ENCODE data around the gene FBXW12. TPM values are rescaled to one million over a fixed set of nuclear protein-coding genes. Genes with fewer than 3 reads are reported as not detected.

Gene FBXW12
- total RNA-seq, 1 experiment from 2014 or later = 0.74 TPM

DNA sequence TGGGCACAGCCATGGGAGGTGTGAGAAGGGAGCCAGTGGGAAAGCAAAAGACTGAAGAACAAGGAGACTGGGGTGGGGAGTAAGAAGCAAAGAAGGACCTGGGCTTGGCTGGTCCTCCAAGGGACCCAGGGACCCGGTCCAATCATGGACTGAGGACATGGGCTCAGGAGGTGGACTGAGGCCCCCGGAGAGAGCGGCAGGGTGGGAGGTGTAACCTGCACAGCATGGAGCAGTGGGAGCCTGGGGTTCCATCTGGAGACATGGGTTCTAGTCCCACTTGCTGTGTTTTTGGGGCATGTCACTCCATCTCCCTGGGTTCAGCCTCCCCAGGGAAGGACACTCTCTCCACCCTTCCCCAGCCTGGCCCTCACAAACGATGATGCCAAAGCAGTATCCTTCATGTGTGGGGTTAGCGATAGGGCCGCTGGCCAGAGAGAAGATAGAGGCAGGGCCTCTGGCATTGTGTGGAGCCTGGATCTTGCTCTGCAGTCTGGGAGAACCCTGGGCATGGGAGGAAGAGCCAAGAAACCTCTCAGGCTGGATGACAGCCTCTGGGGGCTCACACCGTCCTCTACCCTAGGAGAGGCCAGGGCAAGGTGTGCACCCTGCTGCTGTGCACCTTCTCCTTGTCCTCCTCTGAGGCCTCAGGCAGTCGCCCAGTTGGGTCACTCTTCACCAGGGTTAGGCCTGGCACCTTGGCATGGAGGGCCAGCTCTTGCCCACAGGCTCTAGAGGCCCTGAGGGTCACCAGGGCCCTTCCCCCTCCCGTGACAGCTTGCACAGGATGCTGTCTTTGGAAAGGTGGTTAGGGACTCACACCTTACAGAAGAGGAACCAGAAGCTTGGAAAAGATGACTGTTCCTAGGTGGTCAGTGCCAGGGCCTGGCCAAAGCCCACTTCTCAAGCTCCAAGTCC lies 26.0 kb downstream of the FBXW12 start:
- no peak overlapping the region for H2AFZ ChIP-seq (ENCODE audit: low read length)
- H3K4me3 Mint-ChIP-seq = no peak overlapping the region
- no peak overlapping the region for H4K8ac ChIP-seq (replicated peaks; ENCODE audit: insufficient read length, low read depth, low read length)
- peaks cover 10% of the 10 kb centered on the region for H3K27me3 Mint-ChIP-seq (ENCODE audit: low read depth)
- no peaks in the 10 kb centered on the region for H3K79me2 ChIP-seq (ENCODE audit: insufficient read depth, low read length)
- H2BK5ac ChIP-seq (ENCODE audit: insufficient read length, low read length) = no peak overlapping the region
- H4K5ac ChIP-seq (ENCODE audit: insufficient read length, low read depth, low read length) = no peak overlapping the region
- no peak overlapping the region for H2BK15ac ChIP-seq (ENCODE audit: low read depth, low read length)
- no peaks in the 10 kb centered on the region for H3K79me1 ChIP-seq (ENCODE audit: insufficient read depth, low read depth, low read length, poor library complexity, severe bottlenecking)
- WGBS (ENCODE audit: extremely low coverage, insufficient read length, low lambda C conversion rate) = no CpG with 5 or more reads among the region's 9 CpGs
- H3K27ac ChIP-seq (ENCODE audit: insufficient read length, low read depth, low read length) = no peak overlapping the region
- no peak overlapping the region for H2AK5ac ChIP-seq (ENCODE audit: insufficient read length, low read length)
- H3K9me3 Mint-ChIP-seq = no peaks in the 10 kb centered on the region
- H2BK20ac ChIP-seq (ENCODE audit: low read depth, low read length, poor library complexity, severe bottlenecking) = no peak overlapping the region
- H3K56ac ChIP-seq (ENCODE audit: insufficient read length, low read depth, low read length) = no peak overlapping the region
- no peak overlapping the region for H3K4me2 ChIP-seq (ENCODE audit: insufficient read depth, insufficient read length, low read length)
- H3K23ac ChIP-seq (ENCODE audit: insufficient read length, low read depth, low read length) = no peak overlapping the region
- TF ChIP-seq, protein P1, sequence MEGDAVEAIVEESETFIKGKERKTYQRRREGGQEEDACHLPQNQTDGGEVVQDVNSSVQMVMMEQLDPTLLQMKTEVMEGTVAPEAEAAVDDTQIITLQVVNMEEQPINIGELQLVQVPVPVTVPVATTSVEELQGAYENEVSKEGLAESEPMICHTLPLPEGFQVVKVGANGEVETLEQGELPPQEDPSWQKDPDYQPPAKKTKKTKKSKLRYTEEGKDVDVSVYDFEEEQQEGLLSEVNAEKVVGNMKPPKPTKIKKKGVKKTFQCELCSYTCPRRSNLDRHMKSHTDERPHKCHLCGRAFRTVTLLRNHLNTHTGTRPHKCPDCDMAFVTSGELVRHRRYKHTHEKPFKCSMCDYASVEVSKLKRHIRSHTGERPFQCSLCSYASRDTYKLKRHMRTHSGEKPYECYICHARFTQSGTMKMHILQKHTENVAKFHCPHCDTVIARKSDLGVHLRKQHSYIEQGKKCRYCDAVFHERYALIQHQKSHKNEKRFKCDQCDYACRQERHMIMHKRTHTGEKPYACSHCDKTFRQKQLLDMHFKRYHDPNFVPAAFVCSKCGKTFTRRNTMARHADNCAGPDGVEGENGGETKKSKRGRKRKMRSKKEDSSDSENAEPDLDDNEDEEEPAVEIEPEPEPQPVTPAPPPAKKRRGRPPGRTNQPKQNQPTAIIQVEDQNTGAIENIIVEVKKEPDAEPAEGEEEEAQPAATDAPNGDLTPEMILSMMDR (conservative IDR thresholded peaks at IDR 0.05) = no peak
- H3K4me1 ChIP-seq (ENCODE audit: insufficient read depth, low read length) = 0 out of 2 replicates have a peak, but pooled peaks cover 2% of the 10 kb centered on the region
- H3K4me1 Mint-ChIP-seq = peaks cover 10% of the 10 kb centered on the region in 2 experiments
- no peak overlapping the region for H2BK12ac ChIP-seq (ENCODE audit: insufficient read length, low read depth, low read length)
- H4K20me1 ChIP-seq (ENCODE audit: control insufficient read depth, insufficient read depth, insufficient read length) = no peaks in the 10 kb centered on the region
- H3K36me3 Mint-ChIP-seq (ENCODE audit: insufficient read depth in 1 of 3, low read depth in 3 of 3) = peaks cover 3 to 22% (median 8%) of the 10 kb centered on the region in 3 experiments; a peak in 6 of 7 replicates
- no peaks in the 10 kb centered on the region for H3K23me2 ChIP-seq (ENCODE audit: insufficient read length, low read depth, low read length, poor library complexity, severe bottlenecking)
- H4K91ac ChIP-seq (ENCODE audit: insufficient read length, low read depth, low read length) = no peak overlapping the region
- H2BK120ac ChIP-seq (ENCODE audit: low read depth, low read length, poor library complexity, severe bottlenecking) = no peak overlapping the region
- DNase-seq = peak; percentile 22
- H3K9ac ChIP-seq (ENCODE audit: extremely low read depth, insufficient read length, low read length) = no peak overlapping the region
- peak overlapping the region in 1 of 3 experiments; percentile 35; a peak in 1 of 7 replicates for H3K27ac Mint-ChIP-seq
- H3K4ac ChIP-seq (ENCODE audit: low read depth, low read length) = no peak overlapping the region
- no peak overlapping the region for H3K14ac ChIP-seq (ENCODE audit: insufficient read depth, low read length)
- no peak overlapping the region for H3T11ph ChIP-seq (ENCODE audit: low read length)
- H3K9me3 ChIP-seq (ENCODE audit: control insufficient read depth, low read depth, low read length) = no peaks in the 10 kb centered on the region
- no peaks in the 10 kb centered on the region for H3K27me3 ChIP-seq (ENCODE audit: insufficient read depth, low read length)
- H3K18ac ChIP-seq (ENCODE audit: insufficient read length, low read depth, low read length) = no peak overlapping the region
